ENCODE data around the gene MROH2B.

DNA sequence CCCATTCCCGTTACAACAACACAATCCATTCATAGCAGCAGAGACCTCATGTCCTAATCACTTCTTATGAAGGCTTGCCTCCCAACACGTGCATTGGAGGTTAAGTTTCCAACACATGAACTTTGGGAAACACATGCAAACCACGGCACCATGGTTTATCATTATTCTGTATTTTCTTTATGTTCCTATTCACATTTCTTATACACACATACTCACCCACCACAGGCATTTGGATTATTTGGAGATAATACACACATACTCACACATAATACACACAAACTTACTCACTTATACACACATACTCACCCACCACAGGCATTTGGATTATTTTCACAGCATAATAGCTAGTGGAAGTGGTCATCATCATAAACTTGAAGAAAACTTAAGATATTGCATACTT is 86.3 kb downstream of the MROH2B start:
- TF ChIP-seq ARNT (IDR thresholded peaks at IDR 0.05), result no peak
- no peak for TF ChIP-seq FOXM1 (IDR thresholded peaks at IDR 0.05; ENCODE audit: borderline replicate concordance)
- TF ChIP-seq TARDBP (IDR thresholded peaks at IDR 0.05), result no peak

Measured in HEK293T (cell line).